Panc1 (cell line): ENCODE measurements around the gene CPLX3. TPM values are rescaled to one million over a fixed set of nuclear protein-coding genes. Genes with fewer than 3 reads are reported as not detected.

ENCODE experiments used
- ATAC-seq: fragments of 200-7000 bp; cut with Tn5 transposase; 2 replicates; pipeline ENCODE4 v1.9.1; 2020; ENCODE audit warnings: mild to moderate bottlenecking, moderate library complexity
- BruUV-seq: library from RNA; stranded (reverse); fragments of 400-500 nt; replicated peaks from 2 replicates; lab custom pipeline; 2021; lab: Mats Ljungman, UMichigan
- CTCF ChIA-PET: fragments of 300-600 bp; sonication (Branson Sonifier 250); formaldehyde crosslinking; loops from one replicate; lab custom pipeline; 2022; ENCODE audit warnings: antibody characterized with exemption; lab: Charles Lee
- POLR2A ChIA-PET: fragments of 300-600 bp; sonication (Branson Sonifier 250); formaldehyde crosslinking; loops from one replicate; lab custom pipeline; 2022; ENCODE audit warnings: antibody characterized with exemption; lab: Charles Lee
- DNase-seq: peaks from one replicate; pipeline ENCODE4 v3.0.0-alpha.2; 2010; ENCODE audit warnings: low read depth, low spot score
- H3K27ac ChIP-seq: 2 replicates; pipeline ENCODE4 v1.5.1; 2011; ENCODE audit warnings: mild to moderate bottlenecking, low read length, inconsistent platforms
- H3K27me3 ChIP-seq: fragments of 200-500 bp; sonication (Bioruptor generic); 2 replicates; pipeline ENCODE4 v1.6.0; 2014; ENCODE audit warnings: low read length, inconsistent platforms; ENCODE audit not compliant: control insufficient read depth, insufficient read depth
- H3K36me3 ChIP-seq: fragments of 200-500 bp; sonication (Bioruptor generic); 2 replicates; pipeline ENCODE4 v1.5.1; 2014; ENCODE audit warnings: inconsistent platforms, mild to moderate bottlenecking, low read length, moderate library complexity; ENCODE audit not compliant: control insufficient read depth, insufficient read depth
- H3K4me1 ChIP-seq: 2 replicates; pipeline ENCODE4 v1.5.1; 2011; ENCODE audit warnings: inconsistent platforms, mild to moderate bottlenecking, low read length, moderate library complexity; ENCODE audit not compliant: control insufficient read depth, insufficient read depth
- H3K4me3 ChIP-seq, 2 experiments: 2 replicates each; pipeline ENCODE4 v1.5.1; 2011 to 2012; ENCODE audit warnings: low read depth in 2 of 2, low read length in 2 of 2, mild to moderate bottlenecking in 2 of 2, inconsistent platforms in 1 of 2, moderate library complexity in 1 of 2
- H3K9me3 ChIP-seq: fragments of 200-500 bp; sonication (Bioruptor generic); 2 replicates; pipeline ENCODE4 v1.5.1; 2014; ENCODE audit warnings: low read depth, mild to moderate bottlenecking, inconsistent platforms, low read length, moderate library complexity; ENCODE audit not compliant: control insufficient read depth, insufficient read depth
- CTCF ChIP-seq: fragments of 450-650 bp; IDR thresholded peaks from 2 replicates; pipeline ENCODE4 v1.5.1; 2017; ENCODE audit warnings: mild to moderate bottlenecking
- POLR2AphosphoS5 ChIP-seq: IDR thresholded peaks from 2 replicates; pipeline ENCODE4 v1.6.1; 2012; ENCODE audit warnings: mild to moderate bottlenecking, low read depth, low read length, moderate library complexity
- REST ChIP-seq, 2 experiments: IDR thresholded peaks; 2 replicates each; pipeline ENCODE4 v1.6.1; 2011 to 2012; ENCODE audit warnings: low read depth in 2 of 2, control low read depth in 1 of 2, low read length in 1 of 2, mild to moderate bottlenecking in 1 of 2, moderate library complexity in 1 of 2; ENCODE audit not compliant: insufficient read depth in 1 of 2
- SIN3A ChIP-seq: IDR thresholded peaks from 2 replicates; pipeline ENCODE4 v1.6.1; 2012; ENCODE audit warnings: low read depth, mild to moderate bottlenecking, low read length, moderate library complexity, borderline replicate concordance; ENCODE audit not compliant: insufficient read depth
- TCF7L2 ChIP-seq: IDR thresholded peaks from 2 replicates; pipeline ENCODE4 v1.6.1; 2011; ENCODE audit warnings: mild to moderate bottlenecking, low read depth, low read length, inconsistent platforms
- in situ Hi-C: cut with HindIII; loops from 2 replicates; pipeline ENCODE4 v1.10.0; 2016; ENCODE audit warnings: low sequenced_read_pairs, low pct_unique_long_range_greater_than_20kb
- intact Hi-C: fragments of 100-400 bp; cut with micrococcal nuclease; formaldehyde crosslinking; loops from one replicate; pipeline ENCODE4 v1.10.0; 2022; ENCODE audit not compliant: unreplicated experiment
- total RNA-seq: library from RNA; stranded (reverse); gene quantifications from one replicate; pipeline ENCODE4 v1.2.1, GENCODE V29; 2021; ENCODE audit not compliant: unreplicated experiment

Gene CPLX3
- total RNA-seq, 1 experiment from 2014 or later = not detected

GRCh38 chr15:74838746-74839525, 12.5 kb downstream of the CPLX3 start:
- POLR2A ChIA-PET = interaction anchor here (1.0 kb wide), 1 partner anchor 172 kb away, joined by 3 read pairs; no protein-coding TSS in a partner anchor
- no peak overlapping the region for H3K27ac ChIP-seq
- no peaks in the 10 kb centered on the region for H3K9me3 ChIP-seq
- ATAC-seq = no peak
- peaks cover 19% of the 10 kb centered on the region for H3K4me1 ChIP-seq
- in situ Hi-C loops (no loop called here), intact Hi-C loops (loop anchor here (10.0 kb wide), 1 partner anchor 64 kb away; no protein-coding TSS in a partner anchor)
- H3K27me3 ChIP-seq = no peaks in the 10 kb centered on the region
- H3K36me3 ChIP-seq = no peaks in the 10 kb centered on the region; the same call in 1 of the 2 replicates
- no TSS peak for BruUV-seq
- TF ChIP-seq REST (IDR thresholded peaks at IDR 0.05; ENCODE audit: insufficient read depth in 1 of 2, low read depth in 2 of 2, low read length in 1 of 2) = no peak
- no peak for TF ChIP-seq TCF7L2
- TF ChIP-seq CTCF = no peak
- no peak for TF ChIP-seq SIN3A
- no peak for TF ChIP-seq POLR2AphosphoS5
- CTCF ChIA-PET = no interaction called here
- DNase-seq = no peak
- no peak overlapping the region for H3K4me3 ChIP-seq

GRCh38 chr15:74839526-74840395, 13.3 kb downstream of the CPLX3 start:
- H3K27ac ChIP-seq = no peak overlapping the region
- intact Hi-C loops = loop anchor here (10.0 kb wide), 1 partner anchor 65 kb away; no protein-coding TSS in a partner anchor
- POLR2A ChIA-PET = interaction anchor here (0.5 kb wide), 1 partner anchor 30 kb away, joined by 3 read pairs; no protein-coding TSS in a partner anchor
- peaks cover 19% of the 10 kb centered on the region for H3K4me1 ChIP-seq
- DNase-seq = no peak
- in situ Hi-C loops = no loop called here
- no peak for ATAC-seq
- TF ChIP-seq CTCF (peak; percentile 47), REST (IDR thresholded peaks at IDR 0.05; ENCODE audit: insufficient read depth in 1 of 2, low read depth in 2 of 2, low read length in 1 of 2) (no peak)
- H3K27me3 ChIP-seq = no peaks in the 10 kb centered on the region
- no peaks in the 10 kb centered on the region for H3K9me3 ChIP-seq
- no TSS peak for BruUV-seq
- no peaks in the 10 kb centered on the region; the same call in 1 of the 2 replicates for H3K36me3 ChIP-seq
- no peak overlapping the region for H3K4me3 ChIP-seq
- CTCF ChIA-PET = no interaction called here
